GM20431 (cell line): Measurements from ENCODE around the gene CABP4.
"Not testable (repeated sequence)": the region's sequence is repeated elsewhere in the genome, so short reads cannot be mapped to it uniquely, and the experiment has no call there.

ENCODE experiments used
- in situ Hi-C: fragments of 300-500 bp; cut with MseI, MboI; formaldehyde crosslinking; loops from one replicate; pipeline ENCODE4 v1.15.0; 2020; ENCODE audit warnings: low sequenced_read_pairs; ENCODE audit not compliant: unreplicated experiment

Gene CABP4

GRCh38 chr11:67469508-67469811 is 14.3 kb downstream of the CABP4 start:
- in situ Hi-C loops = no loop called here

- in situ Hi-C loops = no loop called here
Measured at GRCh38 chr11:67470337-67471002, 15.3 kb downstream of the CABP4 start.

GRCh38 chr11:67472882-67473281 is 17.7 kb downstream of the CABP4 start:
- in situ Hi-C loops = no loop called here

- in situ Hi-C loops = not testable (repeated sequence)
Measured at GRCh38 chr11:67476692-67477091, 21.5 kb downstream of the CABP4 start.

GRCh38 chr11:67477344-67478050 is 22.3 kb downstream of the CABP4 start:
- in situ Hi-C loops = not testable (repeated sequence)

GRCh38 chr11:67482275-67482826 is 27.2 kb downstream of the CABP4 start:
- in situ Hi-C loops = no loop called here

- in situ Hi-C loops = no loop called here
Measured at GRCh38 chr11:67482827-67483798, 28.0 kb downstream of the CABP4 start, which contains the start of gene AIP. Gene AIP (plus strand): TSS chr11:67483026. CDS start chr11:67483159, 133 bp downstream.

- in situ Hi-C loops = no loop called here
Measured at GRCh38 chr11:67483831-67484665, 28.9 kb downstream of the CABP4 start.

- in situ Hi-C loops = no loop called here
Measured at GRCh38 chr11:67484847-67485311, 29.7 kb downstream of the CABP4 start.

GRCh38 chr11:67485873-67486361 is 30.8 kb downstream of the CABP4 start:
- in situ Hi-C loops = not testable (repeated sequence)

- in situ Hi-C loops = no loop called here
Measured at GRCh38 chr11:67486481-67487195, 31.5 kb downstream of the CABP4 start.

GRCh38 chr11:67489203-67489884 is 34.2 kb downstream of the CABP4 start:
- in situ Hi-C loops = no loop called here

GRCh38 chr11:67489885-67490726 is 35.0 kb downstream of the CABP4 start:
- in situ Hi-C loops = no loop called here

GRCh38 chr11:67490727-67491065 is 35.5 kb downstream of the CABP4 start:
- in situ Hi-C loops = no loop called here

- in situ Hi-C loops = no loop called here
Measured at GRCh38 chr11:67491276-67492068, 36.3 kb downstream of the CABP4 start.

- in situ Hi-C loops = no loop called here
Measured at GRCh38 chr11:67492069-67492727, 37.0 kb downstream of the CABP4 start.
